Natural killer cell (primary cell): Measurements from ENCODE around the gene GREM2. TPM values are rescaled to one million over a fixed set of nuclear protein-coding genes. Genes with fewer than 3 reads are reported as not detected.

Source experiments
- ATAC-seq, 3 donors: fragments of 150-1000 bp in 2 of 3; fragments of 200-7000 bp in 1 of 3; cut with Tn5 transposase; 1 replicate in 1 of 3; 2 replicates in 2 of 3; pipeline ENCODE4 v1.10.0; 2021; ENCODE audit warnings: mild to moderate bottlenecking in 2 of 3, moderate library complexity in 2 of 3
- DNase-seq, 2 donors: peaks; one replicate each; pipeline versions ENCODE4 v3.0.0 to v3.0.0-alpha.2; 2013 to 2021; ENCODE audit warnings: mixed read lengths in 1 of 2
- H3K27ac ChIP-seq: one replicate; pipeline ENCODE4 v1.5.1; 2013; ENCODE audit warnings: mild to moderate bottlenecking, low read length
- H3K27me3 ChIP-seq: one replicate; pipeline ENCODE4 v1.6.1; 2013; ENCODE audit warnings: low read length; ENCODE audit not compliant: control insufficient read depth, insufficient read depth
- H3K36me3 ChIP-seq: one replicate; pipeline ENCODE4 v1.6.1; 2013; ENCODE audit warnings: low read length; ENCODE audit not compliant: control insufficient read depth, insufficient read depth
- H3K4me1 ChIP-seq: one replicate; pipeline ENCODE4 v1.6.1; 2013; ENCODE audit warnings: low read length; ENCODE audit not compliant: control insufficient read depth, insufficient read depth
- H3K4me3 ChIP-seq: one replicate; pipeline ENCODE4 v1.5.1; 2013; ENCODE audit warnings: low read length
- H3K9me3 ChIP-seq: one replicate; pipeline ENCODE4 v1.6.1; 2013; ENCODE audit warnings: low read length; ENCODE audit not compliant: control insufficient read depth, insufficient read depth
- H3K27ac Mint-ChIP-seq, 2 donors: one replicate each; pipeline ENCODE4 v1.8.0; 2022; ENCODE audit warnings: mild to moderate bottlenecking in 2 of 2, mixed read lengths in 2 of 2, moderate library complexity in 1 of 2
- H3K27me3 Mint-ChIP-seq, 2 donors: one replicate each; pipeline ENCODE4 v1.8.0; 2022; ENCODE audit warnings: low read depth in 2 of 2, mixed read lengths in 2 of 2
- H3K36me3 Mint-ChIP-seq: one replicate; pipeline ENCODE4 v1.8.0; 2022; ENCODE audit warnings: mixed read lengths
- H3K4me1 Mint-ChIP-seq, 2 donors: one replicate each; pipeline ENCODE4 v1.8.0; 2022; ENCODE audit warnings: mixed read lengths in 2 of 2
- H3K4me3 Mint-ChIP-seq: one replicate; pipeline ENCODE4 v1.8.0; 2022; ENCODE audit warnings: mild to moderate bottlenecking, moderate library complexity, mixed read lengths
- H3K9me3 Mint-ChIP-seq, 2 donors: one replicate each; pipeline ENCODE4 v1.8.0; 2022; ENCODE audit warnings: mixed read lengths in 2 of 2
- CTCF ChIP-seq: fragments of 200-600 bp; IDR thresholded peaks from one replicate; pipeline ENCODE4 v1.8.0; 2022; ENCODE audit warnings: antibody characterized with exemption
- WGBS: methylation state at CpG from one replicate; pipeline ENCODE4 v1.1.7; 2013; ENCODE audit warnings: missing lambda C conversion rate; ENCODE audit not compliant: insufficient coverage; 5-methylcytosine and 5-hydroxymethylcytosine counted together
- intact Hi-C: fragments of 100-400 bp; cut with micrococcal nuclease; formaldehyde crosslinking; loops from one replicate; pipeline ENCODE4 v1.14.2; 2022
- total RNA-seq, 4 donors: library from RNA; stranded (reverse); fragments of 120-200 nt in 1 of 4; gene quantifications; one replicate each; pipeline versions ENCODE4 v1.2.3 to v1.2.4, GENCODE V29; 2013 to 2022

GREM2 gene
- total RNA-seq, 3 donors from 2014 or later (not counting 1 experiment from before 2014, with no cell fraction given): 0.08 to 0.34 TPM; not detected in 1

GRCh38 chr1:240649733-240650721 lies 38.1 kb upstream of the GREM2 start:
- ATAC-seq: no peak
- Histone ChIP-seq H3K27ac (no peak overlapping the region), H3K4me1 (no peaks in the 10 kb centered on the region), H3K36me3 (no peaks in the 10 kb centered on the region), H3K4me3 (no peak overlapping the region), H3K9me3 (no peaks in the 10 kb centered on the region), H3K27me3 (peaks cover 3% of the 10 kb centered on the region)
- H3K27ac Mint-ChIP-seq: no peak overlapping the region
- intact Hi-C loops: no loop called here
- H3K4me3 Mint-ChIP-seq: no peak overlapping the region
- DNase-seq: no peak
- TF ChIP-seq CTCF: no peak
- no peaks in the 10 kb centered on the region for H3K36me3 Mint-ChIP-seq
- H3K27me3 Mint-ChIP-seq: peaks cover 25 to 43% of the 10 kb centered on the region in 2 donors
- H3K9me3 Mint-ChIP-seq: no peaks in the 10 kb centered on the region
- H3K4me1 Mint-ChIP-seq: no peaks in the 10 kb centered on the region
- WGBS: 92% methylated on average over 14 of the region's 17 CpGs

DNA sequence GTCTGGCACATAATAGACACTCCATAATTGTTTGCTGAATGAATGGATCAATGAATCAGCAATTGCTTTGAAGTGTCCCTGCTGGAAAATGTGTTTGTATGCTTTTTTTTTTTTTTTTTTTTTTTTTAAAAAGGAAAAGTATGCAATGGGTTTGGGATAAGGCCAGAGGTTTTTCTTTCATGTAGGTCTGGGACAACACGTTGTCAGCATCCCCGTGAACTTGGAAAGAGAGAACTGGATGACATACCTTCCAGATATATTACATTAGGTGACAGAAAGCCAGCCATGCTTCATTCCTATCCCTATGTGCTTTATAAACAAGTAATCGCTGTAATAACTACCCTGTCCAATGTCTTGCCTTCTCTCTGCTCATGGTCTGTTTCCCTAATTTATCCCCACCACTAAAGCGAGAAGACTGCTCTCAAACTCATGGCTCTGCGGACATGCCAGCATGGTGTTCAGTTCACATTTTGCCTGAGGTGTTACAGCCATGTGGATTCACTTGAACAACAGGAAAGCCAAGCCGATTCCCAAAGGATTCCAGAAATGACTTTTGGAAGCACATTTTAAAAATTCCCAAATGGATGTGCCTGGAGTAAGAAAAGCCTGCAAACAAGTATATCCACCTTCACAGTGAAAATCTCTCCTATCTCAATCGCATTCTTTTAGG lies 34.8 kb upstream of the GREM2 start:
- DNase-seq: no peak
- Histone ChIP-seq H3K4me3 (no peak overlapping the region), H3K9me3 (no peaks in the 10 kb centered on the region), H3K27ac (no peak overlapping the region), H3K36me3 (no peaks in the 10 kb centered on the region), H3K4me1 (no peaks in the 10 kb centered on the region), H3K27me3 (peaks cover 3% of the 10 kb centered on the region)
- Mint-ChIP-seq H3K27me3 (peaks cover 18 to 20% of the 10 kb centered on the region in 2 donors), H3K36me3 (no peaks in the 10 kb centered on the region), H3K4me3 (no peak overlapping the region), H3K4me1 (no peaks in the 10 kb centered on the region), H3K9me3 (no peaks in the 10 kb centered on the region), H3K27ac (no peak overlapping the region)
- TF ChIP-seq CTCF: no peak
- intact Hi-C loops: no loop called here
- 81% methylated on average over 7 of the region's 7 CpGs for WGBS
- no peak for ATAC-seq

DNA sequence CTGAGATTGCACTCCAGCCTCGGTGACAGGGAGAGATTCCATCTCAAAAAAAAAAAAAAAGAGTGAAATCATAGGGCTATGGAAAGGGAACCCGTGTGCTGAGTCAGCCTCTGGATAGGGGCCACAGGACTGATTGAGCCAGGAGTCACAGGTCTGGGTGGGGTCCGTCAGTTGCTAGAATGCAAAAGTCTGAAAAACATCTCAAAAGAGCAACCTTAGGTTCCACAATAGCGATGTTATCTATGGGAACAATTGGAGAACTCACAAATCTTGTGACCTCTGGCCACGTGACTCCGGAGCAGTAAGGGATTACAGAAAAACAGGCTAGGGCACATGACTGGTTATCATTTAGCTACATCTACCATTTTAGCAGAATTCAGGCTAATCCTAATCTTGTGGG lies 32.8 kb upstream of the GREM2 start:
- no peaks in the 10 kb centered on the region for H3K36me3 ChIP-seq
- ATAC-seq: no peak
- H3K9me3 ChIP-seq: no peaks in the 10 kb centered on the region
- Mint-ChIP-seq H3K36me3 (no peaks in the 10 kb centered on the region), H3K9me3 (no peaks in the 10 kb centered on the region), H3K27ac (no peak overlapping the region), H3K4me3 (no peak overlapping the region), H3K4me1 (no peaks in the 10 kb centered on the region), H3K27me3 (peaks cover 8 to 10% of the 10 kb centered on the region in 2 donors)
- H3K4me3 ChIP-seq: no peak overlapping the region
- no peaks in the 10 kb centered on the region for H3K4me1 ChIP-seq
- H3K27ac ChIP-seq: no peak overlapping the region
- intact Hi-C loops: no loop called here
- TF ChIP-seq CTCF: no peak
- WGBS: 76% methylated on average over 6 of the region's 6 CpGs
- H3K27me3 ChIP-seq: peaks cover 3% of the 10 kb centered on the region
- DNase-seq: no peak
